GM06990 (cell line): ENCODE data around the gene RBM25.

Source experiments
- DNase-seq: peaks from one replicate; pipeline ENCODE4 v3.0.0-alpha.2; 2011; ENCODE audit not compliant: insufficient read length; ENCODE audit errors: extremely low read depth
- H3K27me3 ChIP-seq: replicated peaks from 2 replicates; pipeline ENCODE4 v1.6.0; 2011; ENCODE audit warnings: low read length; ENCODE audit not compliant: control insufficient read depth, insufficient read depth
- H3K36me3 ChIP-seq: 2 replicates; pipeline ENCODE4 v1.5.1; 2011; ENCODE audit warnings: low read length; ENCODE audit not compliant: control insufficient read depth, insufficient read depth
- H3K4me3 ChIP-seq: replicated peaks from 2 replicates; pipeline ENCODE4 v1.5.1; 2011; ENCODE audit warnings: low read depth, mild to moderate bottlenecking, control low read depth, low read length
- TF ChIP-seq, protein P1 (sequence below): IDR thresholded peaks from 2 replicates; pipeline ENCODE4 v1.5.1; 2011; ENCODE audit warnings: low read length, control low read depth, mild to moderate bottlenecking, inconsistent platforms; ENCODE audit not compliant: insufficient read depth, poor library complexity, severe bottlenecking

Gene RBM25

DNA sequence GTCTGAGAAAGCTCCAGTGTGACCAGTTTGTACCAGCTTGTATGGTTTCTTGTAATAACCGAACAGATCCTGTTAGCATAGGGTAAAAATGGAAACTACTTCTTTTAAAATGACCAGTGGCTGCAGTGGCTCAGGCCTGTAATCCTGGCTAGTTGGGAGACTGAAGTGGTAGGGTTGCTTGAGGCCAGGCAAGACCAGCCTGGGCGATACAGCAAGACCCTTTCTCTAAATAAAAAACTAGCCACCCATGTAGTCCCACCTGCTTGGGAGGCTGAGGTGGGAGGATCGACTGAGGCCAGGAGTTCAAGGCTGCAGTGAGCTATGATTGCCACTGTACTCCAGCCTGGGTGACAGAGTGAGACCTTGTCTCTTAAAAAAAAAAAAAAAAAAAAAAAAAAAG is 85.3 kb downstream of the RBM25 start:
- Histone ChIP-seq H3K27me3 (no peaks in the 10 kb centered on the region), H3K4me3 (no peak overlapping the region), H3K36me3 (no peaks in the 10 kb centered on the region; the same call in 1 of the 2 replicates)
- TF ChIP-seq, protein P1, sequence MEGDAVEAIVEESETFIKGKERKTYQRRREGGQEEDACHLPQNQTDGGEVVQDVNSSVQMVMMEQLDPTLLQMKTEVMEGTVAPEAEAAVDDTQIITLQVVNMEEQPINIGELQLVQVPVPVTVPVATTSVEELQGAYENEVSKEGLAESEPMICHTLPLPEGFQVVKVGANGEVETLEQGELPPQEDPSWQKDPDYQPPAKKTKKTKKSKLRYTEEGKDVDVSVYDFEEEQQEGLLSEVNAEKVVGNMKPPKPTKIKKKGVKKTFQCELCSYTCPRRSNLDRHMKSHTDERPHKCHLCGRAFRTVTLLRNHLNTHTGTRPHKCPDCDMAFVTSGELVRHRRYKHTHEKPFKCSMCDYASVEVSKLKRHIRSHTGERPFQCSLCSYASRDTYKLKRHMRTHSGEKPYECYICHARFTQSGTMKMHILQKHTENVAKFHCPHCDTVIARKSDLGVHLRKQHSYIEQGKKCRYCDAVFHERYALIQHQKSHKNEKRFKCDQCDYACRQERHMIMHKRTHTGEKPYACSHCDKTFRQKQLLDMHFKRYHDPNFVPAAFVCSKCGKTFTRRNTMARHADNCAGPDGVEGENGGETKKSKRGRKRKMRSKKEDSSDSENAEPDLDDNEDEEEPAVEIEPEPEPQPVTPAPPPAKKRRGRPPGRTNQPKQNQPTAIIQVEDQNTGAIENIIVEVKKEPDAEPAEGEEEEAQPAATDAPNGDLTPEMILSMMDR, result no peak
- DNase-seq, result no peak

GRCh38 chr14:73145371-73145770 is 87.0 kb downstream of the RBM25 start:
- no peak for DNase-seq
- no peaks in the 10 kb centered on the region; the same call in 1 of the 2 replicates for H3K36me3 ChIP-seq
- no peak overlapping the region for H3K4me3 ChIP-seq
- TF ChIP-seq, protein P1, result no peak
- H3K27me3 ChIP-seq, result no peaks in the 10 kb centered on the region

DNA sequence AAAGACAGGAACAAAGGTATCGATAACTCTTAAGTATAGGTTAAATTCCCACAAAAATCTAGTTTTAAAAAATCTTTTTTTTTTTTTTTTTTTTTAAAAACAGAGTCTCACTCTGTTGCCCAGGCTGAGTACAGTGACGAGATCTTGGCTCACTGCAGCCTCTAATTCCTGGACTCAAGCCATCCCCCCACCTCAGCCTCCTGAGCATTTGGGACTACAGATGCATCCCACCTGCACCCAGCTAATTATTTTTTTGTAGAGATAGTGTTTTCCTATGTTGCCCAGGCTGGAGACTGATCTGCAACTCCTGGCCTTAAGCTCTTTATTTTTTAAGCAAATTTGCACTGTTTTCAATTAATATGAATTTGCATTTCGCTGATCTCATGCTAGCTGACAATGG is 87.8 kb downstream of the RBM25 start:
- Histone ChIP-seq H3K27me3 (no peaks in the 10 kb centered on the region), H3K4me3 (no peak overlapping the region), H3K36me3 (no peaks in the 10 kb centered on the region; the same call in 1 of the 2 replicates)
- no peak for DNase-seq
- TF ChIP-seq, protein P1, result no peak

DNA sequence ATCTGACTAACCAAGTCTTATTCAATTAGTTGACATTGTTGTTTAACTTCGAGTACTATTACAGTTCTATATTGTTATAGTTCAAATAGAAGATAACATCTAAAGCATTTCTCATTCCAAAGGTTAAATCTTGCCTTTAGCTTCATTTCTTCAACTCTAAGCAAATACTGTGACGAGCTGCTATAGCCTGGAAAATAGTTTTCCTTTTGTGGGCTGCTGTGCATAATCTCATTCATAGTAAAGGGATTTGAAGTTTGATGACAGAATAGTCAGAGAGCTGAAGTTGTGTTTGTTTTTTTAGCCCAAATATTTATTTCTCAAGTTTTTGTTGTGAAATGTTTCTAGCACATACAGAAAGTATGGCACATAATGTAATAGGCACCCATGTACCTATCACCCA is 91.4 kb downstream of the RBM25 start:
- peaks cover 2% of the 10 kb centered on the region; the same call in 1 of the 2 replicates for H3K36me3 ChIP-seq
- no peaks in the 10 kb centered on the region for H3K27me3 ChIP-seq
- DNase-seq, result no peak
- TF ChIP-seq, protein P1, result no peak
- no peak overlapping the region for H3K4me3 ChIP-seq

GRCh38 chr14:73153272-73153671 is 94.9 kb downstream of the RBM25 start:
- DNase-seq, result no peak
- H3K36me3 ChIP-seq, result peaks cover 3% of the 10 kb centered on the region

GRCh38 chr14:73162251-73162650 is 103.9 kb downstream of the RBM25 start:
- no peak for DNase-seq
- TF ChIP-seq, protein P1, result no peak
- Histone ChIP-seq H3K27me3 (no peaks in the 10 kb centered on the region), H3K36me3 (peaks cover 7% of the 10 kb centered on the region), H3K4me3 (no peak overlapping the region)

More at GRCh38 chr14:73153272-73153671, 94.9 kb downstream of the RBM25 start:
- H3K4me3 ChIP-seq, result no peak overlapping the region
- H3K27me3 ChIP-seq, result no peaks in the 10 kb centered on the region
- TF ChIP-seq, protein P1, result no peak
